HepG2 (cell line): ENCODE data around the gene CHMP5. TPM values are rescaled to one million over a fixed set of nuclear protein-coding genes. Genes with fewer than 3 reads are reported as not detected.

Experiments
- ATAC-seq: fragments of 200-7000 bp; cut with Tn5 transposase; 3 replicates; pipeline ENCODE4 v1.9.1; 2020; ENCODE audit warnings: mild to moderate bottlenecking, moderate library complexity
- BruUV-seq: library from RNA; stranded (reverse); fragments of 400-500 nt; replicated peaks from 2 replicates; lab custom pipeline; 2021; lab: Mats Ljungman, UMichigan
- CTCF ChIA-PET: fragments of 300-600 bp; formaldehyde crosslinking; extraction: SDS; loops from one replicate; lab custom pipeline; 2021; ENCODE audit warnings: low total read pairs, inconsistent platforms, low intra/inter-chr PET ratio; lab: Yijun Ruan, JAX
- POLR2A ChIA-PET: fragments of 350-600 bp; sonication (Branson Sonifier 250); formaldehyde crosslinking; loops from one replicate; lab custom pipeline; 2020; ENCODE audit warnings: antibody characterized with exemption, inconsistent platforms; lab: Yijun Ruan, JAX
- DNase-seq: peaks from one replicate; pipeline ENCODE4 v3.0.0-alpha.2; 2015; ENCODE audit warnings: low spot score
- FAIRE-seq: peaks from 3 replicates; lab custom pipeline; 2011; peaks lifted over from hg19 to GRCh38; lab: Jason Lieb, UNC
- H2AFZ ChIP-seq: one replicate; pipeline ENCODE4 v1.6.1; 2011; ENCODE audit warnings: low read length, inconsistent platforms
- H3K27ac ChIP-seq: fragments of 300-600 bp; 3 replicates; pipeline ENCODE4 v1.8.0; 2011; ENCODE audit warnings: mixed run types, mild to moderate bottlenecking, mixed read lengths, low read length, inconsistent platforms; ENCODE audit not compliant: insufficient read depth; ENCODE audit errors: extremely low read length
- H3K27me3 ChIP-seq, 2 experiments: fragments of 200-600 bp in 1 of 2; 2 replicates in 1 of 2; 3 replicates in 1 of 2; pipeline versions ENCODE4 v1.6.0 to v1.8.0; 2011; ENCODE audit warnings: low read length in 2 of 2, mild to moderate bottlenecking in 2 of 2, moderate library complexity in 2 of 2, inconsistent platforms in 1 of 2; ENCODE audit not compliant: insufficient read depth in 2 of 2, control insufficient read depth in 1 of 2
- H3K36me3 ChIP-seq, 2 experiments: fragments of 200-600 bp in 1 of 2; replicated peaks in 1 of 2; 2 replicates in 1 of 2; 3 replicates in 1 of 2; pipeline versions ENCODE4 v1.5.1 to v1.8.0; 2011; ENCODE audit warnings: low read length in 2 of 2, inconsistent platforms in 1 of 2; ENCODE audit not compliant: insufficient read depth in 2 of 2, control insufficient read depth in 1 of 2
- H3K4me1 ChIP-seq: 2 replicates; pipeline ENCODE4 v1.5.1; 2012; ENCODE audit warnings: low read length, inconsistent platforms; ENCODE audit not compliant: insufficient read depth
- H3K4me2 ChIP-seq: 2 replicates; pipeline ENCODE4 v1.6.0; 2011; ENCODE audit warnings: low read depth, low read length, inconsistent platforms
- H3K4me3 ChIP-seq, 3 experiments: fragments of 200-600 bp in 1 of 3; sonication (generic), shearing (Covaris generic) in 1 of 3; replicated peaks in 1 of 3; 2 replicates each; pipeline ENCODE4 v1.5.1; 2011 to 2016; ENCODE audit warnings: low read length in 3 of 3, inconsistent platforms in 2 of 3, low read depth in 2 of 3, mild to moderate bottlenecking in 2 of 3, control low read depth in 1 of 3, mixed read lengths in 1 of 3; ENCODE audit not compliant: insufficient read depth in 1 of 3
- H3K79me2 ChIP-seq: one replicate; pipeline ENCODE4 v1.6.1; 2011; ENCODE audit warnings: low read length, inconsistent platforms; ENCODE audit not compliant: insufficient read depth
- H3K9ac ChIP-seq: 2 replicates; pipeline ENCODE4 v1.6.0; 2011; ENCODE audit warnings: mild to moderate bottlenecking, low read depth, low read length, inconsistent platforms; ENCODE audit not compliant: insufficient read depth
- H3K9me3 ChIP-seq: 2 replicates; pipeline ENCODE4 v1.5.1; 2012; ENCODE audit warnings: mild to moderate bottlenecking, low read length
- H4K20me1 ChIP-seq: 2 replicates; pipeline ENCODE4 v1.6.0; 2011; ENCODE audit warnings: inconsistent platforms, mild to moderate bottlenecking, low read length, moderate library complexity; ENCODE audit not compliant: insufficient read depth
- CBX2 ChIP-seq, 2 experiments: fragments of 200-600 bp in 1 of 2; sonication (generic); formaldehyde crosslinking in 1 of 2; IDR thresholded peaks; 2 replicates each; pipeline versions ENCODE4 v1.7.0 to v1.8.1; 2018 to 2022; ENCODE audit warnings: low read depth in 2 of 2, low read length in 1 of 2, mild to moderate bottlenecking in 1 of 2, missing genetic modification reagents in 1 of 2
- CBX5 ChIP-seq: sonication (generic); formaldehyde crosslinking; IDR thresholded peaks from 2 replicates; pipeline ENCODE4 v1.4.0; 2020; ENCODE audit warnings: missing genetic modification reagents, borderline replicate concordance
- HOXA5 ChIP-seq: sonication (generic); formaldehyde crosslinking; IDR thresholded peaks from 2 replicates; pipeline ENCODE4 v1.4.0; 2020; ENCODE audit warnings: missing genetic modification reagents
- NCOR1 ChIP-seq: fragments of 200-600 bp; sonication (generic); IDR thresholded peaks from 2 replicates; pipeline ENCODE4 v1.7.0; 2017; ENCODE audit warnings: antibody characterized with exemption, low read length, borderline replicate concordance
- RNF219 ChIP-seq: sonication (generic); formaldehyde crosslinking; IDR thresholded peaks from 2 replicates; pipeline ENCODE4 v1.5.0; 2020; ENCODE audit warnings: mild to moderate bottlenecking, missing genetic modification reagents
- TMF1 ChIP-seq: sonication (generic); formaldehyde crosslinking; IDR thresholded peaks from 2 replicates; pipeline ENCODE4 v1.8.1; 2022; ENCODE audit warnings: low read depth, missing genetic modification reagents
- ZBTB49 ChIP-seq: sonication (generic); formaldehyde crosslinking; IDR thresholded peaks from 2 replicates; pipeline ENCODE4 v1.4.0; 2020; ENCODE audit warnings: missing genetic modification reagents, borderline replicate concordance
- ZFP36L1 ChIP-seq: sonication (generic); formaldehyde crosslinking; IDR thresholded peaks from 2 replicates; pipeline ENCODE4 v1.8.0; 2022; ENCODE audit warnings: mild to moderate bottlenecking, missing genetic modification reagents, moderate library complexity
- ZNF414 ChIP-seq: sonication (generic); formaldehyde crosslinking; IDR thresholded peaks from 2 replicates; pipeline ENCODE4 v1.5.0; 2020; ENCODE audit warnings: missing genetic modification reagents
- ZNF547 ChIP-seq: sonication (generic); formaldehyde crosslinking; IDR thresholded peaks from 2 replicates; pipeline ENCODE4 v1.5.1; 2020; ENCODE audit warnings: mild to moderate bottlenecking, missing genetic modification reagents
- ZNF615 ChIP-seq: sonication (generic); formaldehyde crosslinking; IDR thresholded peaks from 2 replicates; pipeline ENCODE4 v1.5.0; 2020; ENCODE audit warnings: mild to moderate bottlenecking, missing genetic modification reagents, borderline replicate concordance
- ZNF772 ChIP-seq: sonication (generic); formaldehyde crosslinking; IDR thresholded peaks from 2 replicates; pipeline ENCODE4 v1.5.0; 2020; ENCODE audit warnings: mild to moderate bottlenecking, missing genetic modification reagents
- WGBS: methylation state at CpG from one replicate; pipeline ENCODE4 v1.1.6; 2017; ENCODE audit warnings: low lambda C conversion rate; 5-methylcytosine and 5-hydroxymethylcytosine counted together
- in situ Hi-C: cut with HindIII; loops from 2 replicates; pipeline ENCODE4 v1.10.0; 2017; ENCODE audit warnings: low pct_unique_long_range_greater_than_20kb; ENCODE audit not compliant: extremely low pct_ligation_motif_present
- intact Hi-C: fragments of 100-400 bp; cut with micrococcal nuclease; formaldehyde crosslinking; loops from one replicate; pipeline ENCODE4 v1.10.0; 2022; ENCODE audit not compliant: unreplicated experiment
- polyA plus RNA-seq, 8 experiments: library from polyadenylated mRNA; depleted of rRNA in 3 of 8; stranded (reverse) in 7 of 8; unstranded in 1 of 8; fragments of >200 nt; fragmentation: Illumina TruSeq in 4 of 8; extraction: Trizol in 4 of 8; gene quantifications; 2 replicates each; pipeline versions ENCODE4 v1.2.1 to v1.2.3, GENCODE V29; 2011 to 2016; ENCODE audit warnings: low read depth in 4 of 8, missing spikeins in 1 of 8, mixed read lengths in 1 of 8; ENCODE audit not compliant: insufficient read depth in 1 of 8
- total RNA-seq, 5 experiments: library from RNA; depleted of rRNA; stranded (reverse); fragments of >200 nt; fragmentation: Illumina TruSeq; extraction: Trizol; gene quantifications; 2 replicates each; pipeline ENCODE4 v1.2.3, GENCODE V29; 2016; ENCODE audit warnings: low read depth in 1 of 5

Gene CHMP5
- total and polyA plus RNA-seq, 2 of the 13 experiments (the other 11 are each of a cell fraction or from before 2014, with no cell fraction given), result 46.0 to 57.3 TPM

- no TSS peak for BruUV-seq
- H4K20me1 ChIP-seq, result no peaks in the 10 kb centered on the region
- FAIRE-seq, result no peak
- no peaks in the 10 kb centered on the region; a peak in 1 of 5 replicates for H3K27me3 ChIP-seq
- H3K4me3 ChIP-seq, result no peak overlapping the region
- H3K79me2 ChIP-seq, result peaks cover 11% of the 10 kb centered on the region
- no peak for TF ChIP-seq HOXA5
- no peak for TF ChIP-seq CBX5 (CRISPR knock-in tag)
- TF ChIP-seq TMF1 (CRISPR knock-in tag), result no peak
- no peak for TF ChIP-seq CBX2 (IDR thresholded peaks at IDR 0.05; ENCODE audit: low read depth, low read length)
- TF ChIP-seq CBX2 (CRISPR knock-in tag; IDR thresholded peaks at IDR 0.05; ENCODE audit: low read depth), result no peak
- TF ChIP-seq NCOR1, result no peak
- TF ChIP-seq ZNF414 (CRISPR knock-in tag), result no peak
- TF ChIP-seq ZNF547, result no peak
- TF ChIP-seq, all 625 proteins: peak for 0
- intact Hi-C loops, result no loop called here
- ATAC-seq, result no peak
- Histone ChIP-seq H3K27ac (no peak overlapping the region), H3K4me1 (peaks cover 19% of the 10 kb centered on the region), H3K9ac (no peak overlapping the region), H3K4me2 (no peak overlapping the region), H3K9me3 (no peaks in the 10 kb centered on the region), H3K36me3 (peaks cover 8 to 58% of the 10 kb centered on the region in 2 experiments), H2AFZ (no peak overlapping the region)
- ChIA-PET POLR2A (no interaction called here), CTCF (no interaction called here)
- no peak for DNase-seq
- WGBS, result 98% methylated on average over 3 of the region's 3 CpGs
- in situ Hi-C loops, result no loop called here
Observed at GRCh38 chr9:33270146-33270545, 5.3 kb downstream of the CHMP5 start.

GRCh38 chr9:33272061-33272460, 7.2 kb downstream of the CHMP5 start:
- BruUV-seq, result no TSS peak
- no peak overlapping the region for H2AFZ ChIP-seq
- intact Hi-C loops, result no loop called here
- H3K4me3 ChIP-seq, result no peak overlapping the region
- FAIRE-seq (no peak), ATAC-seq (no peak), DNase-seq (no peak)
- ChIA-PET POLR2A (no interaction called here), CTCF (no interaction called here)
- no peak overlapping the region for H3K4me2 ChIP-seq
- H3K9ac ChIP-seq, result no peak overlapping the region
- H3K4me1 ChIP-seq, result peaks cover 2% of the 10 kb centered on the region; the same call in 1 of the 2 replicates
- no peaks in the 10 kb centered on the region for H4K20me1 ChIP-seq
- H3K27ac ChIP-seq, result no peak overlapping the region
- H3K9me3 ChIP-seq, result no peaks in the 10 kb centered on the region
- in situ Hi-C loops, result no loop called here
- no peaks in the 10 kb centered on the region for H3K27me3 ChIP-seq
- H3K79me2 ChIP-seq, result peaks cover 2% of the 10 kb centered on the region
- H3K36me3 ChIP-seq, result peaks cover 14 to 66% of the 10 kb centered on the region in 2 experiments
- WGBS, result 100% methylated on average over 1 of the region's 1 CpG
- TF ChIP-seq ZNF772, result no peak
- TF ChIP-seq ZNF615 (CRISPR knock-in tag), result no peak
- no peak for TF ChIP-seq RNF219 (CRISPR knock-in tag)
- no peak for TF ChIP-seq ZBTB49
- TF ChIP-seq ZFP36L1 (CRISPR knock-in tag), result no peak
